ENCODE data around the gene CCDC134. TPM values are rescaled to one million over a fixed set of nuclear protein-coding genes. Genes with fewer than 3 reads are reported as not detected.

CCDC134 gene
- total RNA-seq, 1 donor from 2014 or later, result 24.2 TPM

GRCh38 chr22:41875531-41876270 is 75.2 kb downstream of the CCDC134 start:
- Mint-ChIP-seq H3K36me3 (ENCODE audit: insufficient read depth) (peaks cover 14% of the 10 kb centered on the region), H3K27ac (no peak overlapping the region), H3K4me3 (ENCODE audit: low read depth) (no peak overlapping the region), H3K9me3 (ENCODE audit: low read depth) (no peaks in the 10 kb centered on the region), H3K27me3 (no peaks in the 10 kb centered on the region), H3K4me1 (ENCODE audit: low read depth) (no peaks in the 10 kb centered on the region)
- TF ChIP-seq, protein P1, sequence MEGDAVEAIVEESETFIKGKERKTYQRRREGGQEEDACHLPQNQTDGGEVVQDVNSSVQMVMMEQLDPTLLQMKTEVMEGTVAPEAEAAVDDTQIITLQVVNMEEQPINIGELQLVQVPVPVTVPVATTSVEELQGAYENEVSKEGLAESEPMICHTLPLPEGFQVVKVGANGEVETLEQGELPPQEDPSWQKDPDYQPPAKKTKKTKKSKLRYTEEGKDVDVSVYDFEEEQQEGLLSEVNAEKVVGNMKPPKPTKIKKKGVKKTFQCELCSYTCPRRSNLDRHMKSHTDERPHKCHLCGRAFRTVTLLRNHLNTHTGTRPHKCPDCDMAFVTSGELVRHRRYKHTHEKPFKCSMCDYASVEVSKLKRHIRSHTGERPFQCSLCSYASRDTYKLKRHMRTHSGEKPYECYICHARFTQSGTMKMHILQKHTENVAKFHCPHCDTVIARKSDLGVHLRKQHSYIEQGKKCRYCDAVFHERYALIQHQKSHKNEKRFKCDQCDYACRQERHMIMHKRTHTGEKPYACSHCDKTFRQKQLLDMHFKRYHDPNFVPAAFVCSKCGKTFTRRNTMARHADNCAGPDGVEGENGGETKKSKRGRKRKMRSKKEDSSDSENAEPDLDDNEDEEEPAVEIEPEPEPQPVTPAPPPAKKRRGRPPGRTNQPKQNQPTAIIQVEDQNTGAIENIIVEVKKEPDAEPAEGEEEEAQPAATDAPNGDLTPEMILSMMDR (IDR thresholded peaks at IDR 0.05; ENCODE audit: unreplicated experiment), result no peak
- no peak for DNase-seq (ENCODE audit: low spot score, unreplicated experiment)

Other genes with a start within 250 kb of the CCDC134 start
- gene CSDC2, start 239.7 kb upstream of the CCDC134 start, total RNA-seq, result 1.7 TPM in 2 replicates
- 46.0 and 51.3 TPM in 2 replicates for gene PMM1, start 210.8 kb upstream of the CCDC134 start, total RNA-seq
- gene DESI1, start 179.6 kb upstream of the CCDC134 start, total RNA-seq, result 37.4 TPM in 2 replicates
- 262 and 272 TPM in 2 replicates for gene XRCC6, start 179.4 kb upstream of the CCDC134 start, total RNA-seq
- gene SNU13, start 111.8 kb upstream of the CCDC134 start, total RNA-seq, result 119 and 129 TPM in 2 replicates
- 1.0 and 1.5 TPM in 2 replicates for gene MEI1, start 101.2 kb upstream of the CCDC134 start, total RNA-seq
- gene SREBF2, start 32.4 kb downstream of the CCDC134 start, total RNA-seq, result 154 and 156 TPM in 2 replicates
- not detected in 2 replicates for gene SHISA8, start 114.4 kb downstream of the CCDC134 start, total RNA-seq
- 1.3 and 1.6 TPM in 2 replicates for gene TNFRSF13C, start 126.1 kb downstream of the CCDC134 start, total RNA-seq
- gene CENPM, start 146.5 kb downstream of the CCDC134 start, total RNA-seq, result 16.4 and 16.9 TPM in 2 replicates
- 24.4 and 25.1 TPM in 2 replicates for gene SEPTIN3, start 168.8 kb downstream of the CCDC134 start, total RNA-seq
- not detected in 2 replicates for gene WBP2NL, start 198.1 kb downstream of the CCDC134 start, total RNA-seq